RPMI8226 (cell line): Measurements from ENCODE around the gene ZNF638.
A peak's percentile ranks its signal among the peaks of the same experiment; 100 is the strongest.
"Not testable (repeated sequence)": the region's sequence is repeated elsewhere in the genome, so short reads cannot be mapped to it uniquely, and the experiment has no call there.

Source experiments
- DNase-seq: peaks from one replicate; pipeline ENCODE4 v3.0.0-alpha.2; 2015

Gene ZNF638, protein sequence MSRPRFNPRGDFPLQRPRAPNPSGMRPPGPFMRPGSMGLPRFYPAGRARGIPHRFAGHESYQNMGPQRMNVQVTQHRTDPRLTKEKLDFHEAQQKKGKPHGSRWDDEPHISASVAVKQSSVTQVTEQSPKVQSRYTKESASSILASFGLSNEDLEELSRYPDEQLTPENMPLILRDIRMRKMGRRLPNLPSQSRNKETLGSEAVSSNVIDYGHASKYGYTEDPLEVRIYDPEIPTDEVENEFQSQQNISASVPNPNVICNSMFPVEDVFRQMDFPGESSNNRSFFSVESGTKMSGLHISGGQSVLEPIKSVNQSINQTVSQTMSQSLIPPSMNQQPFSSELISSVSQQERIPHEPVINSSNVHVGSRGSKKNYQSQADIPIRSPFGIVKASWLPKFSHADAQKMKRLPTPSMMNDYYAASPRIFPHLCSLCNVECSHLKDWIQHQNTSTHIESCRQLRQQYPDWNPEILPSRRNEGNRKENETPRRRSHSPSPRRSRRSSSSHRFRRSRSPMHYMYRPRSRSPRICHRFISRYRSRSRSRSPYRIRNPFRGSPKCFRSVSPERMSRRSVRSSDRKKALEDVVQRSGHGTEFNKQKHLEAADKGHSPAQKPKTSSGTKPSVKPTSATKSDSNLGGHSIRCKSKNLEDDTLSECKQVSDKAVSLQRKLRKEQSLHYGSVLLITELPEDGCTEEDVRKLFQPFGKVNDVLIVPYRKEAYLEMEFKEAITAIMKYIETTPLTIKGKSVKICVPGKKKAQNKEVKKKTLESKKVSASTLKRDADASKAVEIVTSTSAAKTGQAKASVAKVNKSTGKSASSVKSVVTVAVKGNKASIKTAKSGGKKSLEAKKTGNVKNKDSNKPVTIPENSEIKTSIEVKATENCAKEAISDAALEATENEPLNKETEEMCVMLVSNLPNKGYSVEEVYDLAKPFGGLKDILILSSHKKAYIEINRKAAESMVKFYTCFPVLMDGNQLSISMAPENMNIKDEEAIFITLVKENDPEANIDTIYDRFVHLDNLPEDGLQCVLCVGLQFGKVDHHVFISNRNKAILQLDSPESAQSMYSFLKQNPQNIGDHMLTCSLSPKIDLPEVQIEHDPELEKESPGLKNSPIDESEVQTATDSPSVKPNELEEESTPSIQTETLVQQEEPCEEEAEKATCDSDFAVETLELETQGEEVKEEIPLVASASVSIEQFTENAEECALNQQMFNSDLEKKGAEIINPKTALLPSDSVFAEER (N-terminal part only)

DNA sequence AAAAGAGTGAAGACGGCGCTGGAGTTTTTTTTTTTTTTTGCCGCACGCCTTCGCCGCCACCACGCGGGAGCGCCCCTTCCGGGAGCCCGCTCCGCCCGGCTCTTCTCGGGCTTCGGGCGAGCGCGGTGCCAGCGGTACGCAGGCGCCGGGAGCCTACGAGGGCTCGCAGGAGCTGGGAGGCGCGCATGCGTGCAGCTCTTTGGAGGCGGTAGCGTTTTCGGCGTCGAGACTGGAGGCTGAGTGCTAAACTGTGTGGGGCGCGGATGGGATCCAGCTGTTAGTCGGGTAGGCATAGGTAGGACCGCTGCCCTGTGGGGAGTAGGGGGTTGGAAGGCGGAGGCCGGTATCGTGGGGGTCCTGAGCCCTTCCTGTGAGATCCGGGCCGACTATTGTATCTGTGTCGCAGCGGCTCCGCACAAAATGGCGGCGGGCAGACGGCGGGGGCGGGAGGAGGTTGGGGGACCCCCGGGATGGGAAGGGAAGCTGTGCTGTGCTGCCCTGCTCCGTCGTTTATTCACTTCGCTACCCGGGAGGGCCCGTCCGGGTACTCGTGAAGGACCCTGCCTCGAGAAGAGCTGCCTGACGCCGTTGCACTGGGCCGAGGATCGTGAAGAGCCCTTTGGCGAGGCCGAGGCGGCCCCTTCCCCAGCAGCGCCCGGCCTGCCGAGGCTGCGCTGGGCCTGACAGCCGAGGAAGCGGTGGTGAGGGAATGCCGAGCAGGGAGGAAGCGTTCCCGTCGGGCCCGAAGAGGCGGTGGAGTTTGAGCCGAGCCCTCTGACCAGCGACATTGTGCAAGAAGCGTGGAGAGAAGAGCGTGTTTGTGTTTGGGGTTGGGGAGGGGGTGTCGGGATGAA, at the start of gene ZNF638:
Gene ZNF638 (plus strand): TSS at position 202 of the 854 bp plus-strand sequence. CDS start 17,173 bp downstream, outside the sequence.
- peak; percentile 98 for DNase-seq

DNA sequence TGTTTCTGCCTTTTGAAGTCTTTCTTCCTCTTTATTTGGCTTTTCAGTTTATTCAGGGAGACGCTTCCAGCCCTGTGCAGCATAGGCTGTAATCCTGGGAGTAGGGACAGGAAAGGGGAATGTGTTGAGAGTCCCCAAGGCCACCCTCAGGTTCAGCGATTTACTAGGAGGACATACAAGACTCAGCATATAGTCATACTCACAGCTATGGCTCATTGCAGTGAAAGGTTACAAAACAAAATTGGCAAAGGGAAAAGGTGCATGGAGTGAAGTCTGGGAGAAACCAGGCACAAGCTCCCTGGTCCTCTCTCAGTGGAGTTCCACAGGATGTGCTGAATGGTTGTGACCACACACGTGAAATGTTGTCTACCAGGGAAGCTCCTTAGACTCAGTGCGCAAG, 49.6 kb upstream of the ZNF638 start:
- DNase-seq, result no peak

DNA sequence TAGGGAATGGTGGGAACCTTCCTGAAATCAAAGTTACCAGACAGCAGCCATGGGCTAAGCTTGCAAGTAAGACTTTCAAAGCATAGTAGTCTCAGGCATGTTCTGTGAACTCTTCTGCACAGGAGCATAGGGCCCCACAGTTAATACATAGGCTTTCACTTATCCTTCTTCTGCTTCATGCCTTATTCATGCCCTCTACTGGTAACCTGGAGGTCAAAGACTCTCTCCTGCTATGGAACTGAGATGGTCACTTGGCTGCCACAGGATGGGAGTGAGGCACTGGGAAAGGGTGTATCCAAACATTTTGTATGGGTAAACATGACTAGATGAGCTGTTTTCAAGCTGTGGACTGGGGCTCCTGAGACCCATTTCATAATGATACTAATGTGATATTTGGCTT, 49.1 kb upstream of the ZNF638 start:
- DNase-seq, result peak; percentile 39

DNA sequence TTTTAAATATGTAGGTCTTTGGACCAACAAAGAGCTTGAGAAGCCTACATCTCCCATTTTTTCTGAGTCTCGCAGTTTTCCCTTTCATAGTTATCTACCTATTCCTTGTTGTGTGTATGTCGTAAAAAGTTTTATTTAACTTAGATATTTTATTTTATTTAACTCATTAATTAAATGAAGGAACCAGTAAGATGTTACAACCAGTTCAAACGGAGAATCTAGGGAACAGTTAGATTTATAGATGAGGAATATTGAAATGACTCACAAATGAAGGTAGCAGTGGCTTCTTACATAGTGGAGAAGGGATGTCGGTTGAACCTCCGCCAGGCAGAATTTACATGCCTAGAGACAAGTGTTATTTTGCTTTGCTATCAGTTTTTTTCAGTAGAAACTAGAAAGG, 48.5 kb upstream of the ZNF638 start:
- DNase-seq, result no peak

DNA sequence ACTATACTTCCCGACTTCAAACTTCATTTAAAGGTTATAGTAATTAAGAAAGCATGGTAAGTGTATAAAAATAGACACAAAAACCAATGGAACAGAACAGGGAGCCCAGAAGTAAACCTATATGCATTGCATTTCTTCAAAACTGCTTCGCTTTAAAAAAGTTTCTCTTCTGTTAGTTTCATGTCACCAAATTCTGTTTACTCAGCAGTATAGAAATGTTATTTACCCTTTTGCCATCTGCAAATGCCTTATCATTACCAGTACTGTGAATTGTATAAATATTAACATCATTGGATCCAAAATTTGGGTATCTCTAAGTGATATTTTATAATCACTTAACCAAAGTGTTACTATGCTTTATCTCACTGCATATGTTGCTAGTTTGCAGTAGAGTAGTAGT, 45.9 kb upstream of the ZNF638 start:
- DNase-seq, result no peak

DNA sequence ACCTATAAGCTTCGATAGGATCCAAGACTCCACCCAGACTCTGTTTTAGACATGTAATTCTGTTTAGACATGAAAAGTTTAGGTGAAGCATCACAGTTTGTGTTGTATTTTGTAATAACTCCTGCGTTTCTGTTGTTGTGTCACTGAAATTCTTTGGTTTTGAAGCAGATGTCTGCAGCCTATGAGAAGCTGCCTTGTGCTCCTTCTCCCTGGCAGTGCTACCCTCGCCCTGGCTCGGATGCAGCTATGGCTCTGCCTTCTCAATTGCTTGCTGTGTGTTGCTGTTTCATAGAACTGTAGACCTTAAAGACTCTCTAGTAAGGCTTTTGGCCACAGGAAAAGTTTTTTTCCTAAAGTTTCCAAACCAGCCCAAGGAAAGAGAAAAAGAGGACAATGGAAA, 40.2 kb upstream of the ZNF638 start:
- no peak for DNase-seq

DNA sequence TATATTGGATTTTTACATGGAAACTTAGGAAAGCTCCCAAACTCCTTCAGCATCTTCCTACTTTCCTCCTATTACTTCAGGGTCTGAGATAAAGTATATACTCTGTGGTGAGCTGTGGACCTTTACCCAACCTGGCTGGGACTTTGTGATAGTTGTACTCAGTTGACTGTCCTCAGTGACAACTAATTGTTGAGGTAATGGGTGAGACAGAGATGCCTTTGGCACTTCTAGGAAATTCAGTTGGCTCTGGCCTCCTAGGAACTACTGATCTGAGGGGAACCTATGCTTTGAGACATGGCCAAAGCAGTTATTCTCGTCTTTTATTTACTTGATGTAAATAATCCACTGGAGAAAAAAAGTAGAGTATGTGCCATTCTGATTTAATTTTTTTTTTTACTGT, 39.4 kb upstream of the ZNF638 start:
- no peak for DNase-seq

DNA sequence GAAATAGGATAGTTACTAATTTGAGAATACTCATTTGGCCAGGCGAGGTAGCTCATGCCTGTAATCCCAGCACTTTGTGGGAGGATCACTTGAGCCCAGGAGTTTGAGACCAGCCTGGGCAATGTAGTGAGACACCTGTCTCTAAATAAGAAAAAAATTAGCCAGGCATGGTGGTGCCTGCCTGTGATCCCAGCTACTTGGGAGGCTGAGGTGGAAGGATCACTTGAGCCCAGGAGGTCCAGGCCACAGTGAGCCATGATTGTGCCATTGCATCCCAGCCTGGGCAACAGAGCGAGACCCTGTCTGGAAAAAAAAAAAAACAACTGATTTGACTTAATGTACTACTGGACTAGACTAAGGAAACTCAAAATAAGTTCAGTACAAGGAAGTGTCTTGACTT, 32.7 kb upstream of the ZNF638 start:
- no peak for DNase-seq

DNA sequence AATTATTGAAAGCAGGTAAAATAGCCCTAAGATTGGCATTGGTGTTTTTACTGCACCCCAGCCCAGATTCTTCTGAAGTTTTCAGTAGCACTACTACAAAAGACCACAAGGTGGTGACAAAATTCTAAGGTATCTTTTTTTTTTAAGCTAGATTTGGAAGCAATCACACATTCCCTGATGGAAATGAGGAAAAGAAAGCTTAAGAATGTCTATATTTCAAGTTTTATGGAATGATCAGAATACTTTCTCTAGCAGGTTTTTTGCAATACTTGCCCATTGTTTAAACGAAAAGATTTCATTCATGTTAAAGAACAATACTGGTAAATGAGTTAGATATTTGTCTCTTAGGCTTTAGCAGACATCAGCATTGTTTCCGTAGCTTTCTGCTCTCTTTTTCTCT, 32.1 kb upstream of the ZNF638 start:
- peak; percentile 36 for DNase-seq

DNA sequence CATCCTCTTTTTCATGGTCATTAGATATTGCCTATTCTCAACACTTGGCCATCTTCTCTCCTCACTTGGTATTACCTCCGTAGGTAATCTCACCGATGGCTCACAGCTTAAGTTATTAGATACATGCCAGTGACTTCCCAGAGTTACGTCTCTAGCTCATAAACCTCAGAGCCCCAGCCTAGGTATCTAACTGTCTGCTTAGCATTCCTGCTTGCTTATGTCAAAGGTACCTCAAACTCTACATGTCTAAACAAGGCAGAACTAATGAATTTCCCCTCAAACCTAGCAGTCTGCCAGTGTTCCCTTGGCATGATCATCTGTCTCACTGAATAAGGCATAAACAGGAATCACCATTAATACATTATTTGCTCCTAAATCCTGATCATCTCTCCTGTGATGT, 27.7 kb upstream of the ZNF638 start:
- DNase-seq, result no peak

DNA sequence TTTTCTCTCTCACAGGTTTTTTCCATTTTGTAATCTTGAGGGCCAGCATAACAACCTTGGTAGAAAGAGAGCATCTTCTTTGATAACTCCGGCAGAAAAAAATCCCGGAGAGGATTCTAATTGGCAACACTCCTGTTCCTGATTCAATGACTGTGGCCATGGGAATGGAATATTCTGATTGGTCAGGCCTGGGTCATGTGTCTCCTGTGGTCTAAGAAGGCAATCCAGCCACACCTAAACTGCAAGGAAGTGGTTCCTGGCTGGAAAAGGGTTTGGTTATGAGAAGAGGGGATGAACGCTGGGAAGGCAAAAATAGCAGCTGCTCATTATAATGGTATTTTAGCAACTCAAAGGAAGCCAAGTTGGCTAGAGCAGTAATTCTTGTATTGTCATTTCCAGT, 24.8 kb upstream of the ZNF638 start:
- DNase-seq, result no peak

DNA sequence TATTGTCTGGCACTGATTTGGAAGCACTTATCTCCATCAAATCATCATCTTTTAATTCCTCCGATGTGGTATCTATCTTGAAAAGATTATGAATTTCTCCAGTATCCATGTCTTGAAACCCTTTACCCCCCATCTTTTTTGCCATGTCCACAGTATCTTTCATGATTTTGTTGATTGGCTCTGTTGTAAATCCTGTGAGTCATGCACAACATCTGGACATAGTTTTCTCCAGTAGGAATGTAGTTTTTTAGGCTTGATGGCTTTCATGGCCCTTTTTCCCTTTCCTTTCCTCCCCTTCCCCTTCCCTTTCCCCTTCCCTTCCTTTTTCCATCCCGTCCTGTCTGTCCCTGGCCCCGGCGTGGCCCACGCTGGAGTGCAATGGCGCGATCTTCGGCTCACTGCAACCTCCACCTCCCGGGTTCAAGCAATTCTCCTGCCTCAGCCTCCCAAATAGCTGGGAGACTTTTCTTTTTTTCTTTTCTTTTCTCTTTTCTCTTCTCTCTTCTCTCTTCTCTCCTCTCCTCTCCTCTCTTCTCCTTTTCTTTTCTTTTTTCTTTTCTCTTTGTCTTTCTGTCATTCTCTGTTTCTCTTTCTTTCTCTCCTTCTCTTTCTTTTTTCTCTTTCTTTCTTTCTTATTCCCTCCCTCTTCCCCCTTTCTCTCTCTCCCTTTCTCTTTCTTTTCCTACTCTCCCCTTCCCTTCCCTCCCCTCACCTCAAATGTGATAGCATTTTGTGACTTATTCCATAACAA, 18.4 kb upstream of the ZNF638 start:
- DNase-seq, result no peak

DNA sequence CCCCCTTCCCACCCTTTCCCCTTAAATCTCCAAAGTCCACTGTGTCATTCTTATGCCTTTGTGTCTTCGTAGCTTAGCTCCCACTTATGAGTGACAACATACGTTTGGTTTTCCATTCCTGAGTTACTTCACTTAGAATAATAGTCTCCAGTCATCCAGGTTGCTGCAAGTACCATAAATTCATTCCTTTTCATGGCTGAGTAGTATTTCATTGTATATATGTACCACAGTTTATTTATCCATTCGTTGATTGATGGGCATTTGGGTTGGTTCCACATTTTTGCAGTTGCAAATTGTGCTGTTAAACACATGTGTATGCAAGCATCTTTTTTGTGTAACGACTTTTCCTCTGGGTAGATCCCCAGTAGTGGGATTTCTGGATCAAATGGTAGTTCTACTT, 14.5 kb upstream of the ZNF638 start:
- no peak for DNase-seq

DNA sequence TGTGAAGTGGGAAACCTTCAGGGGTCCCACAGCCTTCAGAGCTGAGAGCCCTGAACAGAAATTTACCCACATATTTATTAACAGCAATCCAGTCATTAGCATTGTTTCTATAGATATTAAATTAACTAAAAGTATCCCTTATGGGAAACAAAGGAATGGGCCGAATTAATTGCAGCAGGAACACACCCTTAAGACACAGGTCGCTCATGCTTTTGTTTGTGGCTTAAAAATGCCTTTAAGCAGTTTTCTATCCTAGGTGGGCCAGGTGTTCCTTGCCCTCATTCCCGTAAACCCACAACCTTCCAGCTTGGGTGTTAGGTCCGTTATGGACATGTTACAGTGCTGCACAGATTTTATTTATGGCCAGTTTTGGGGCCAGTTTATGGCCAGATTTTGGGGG, 13.7 kb upstream of the ZNF638 start:
- not testable (repeated sequence) for DNase-seq

DNA sequence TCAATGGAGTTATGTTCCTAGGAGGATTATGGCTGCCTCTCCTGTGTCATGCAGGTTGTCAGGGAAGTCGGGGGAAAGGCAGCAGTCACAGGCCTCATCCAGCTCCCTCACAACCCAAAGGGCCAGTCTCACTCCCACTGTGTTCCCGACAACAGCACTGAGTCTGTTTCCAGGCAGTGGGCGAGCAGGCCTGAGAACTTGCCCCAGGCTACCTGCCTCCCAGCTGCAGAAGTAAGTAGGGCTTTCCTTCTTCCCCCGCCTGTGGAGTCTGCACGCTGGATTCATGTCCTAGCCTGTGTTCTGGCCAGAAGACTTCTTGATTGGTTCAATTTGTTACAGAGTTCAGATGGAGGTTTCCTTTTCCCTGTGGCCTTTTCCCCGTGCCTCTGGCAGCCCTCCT, 8.2 kb upstream of the ZNF638 start:
- no peak for DNase-seq

DNA sequence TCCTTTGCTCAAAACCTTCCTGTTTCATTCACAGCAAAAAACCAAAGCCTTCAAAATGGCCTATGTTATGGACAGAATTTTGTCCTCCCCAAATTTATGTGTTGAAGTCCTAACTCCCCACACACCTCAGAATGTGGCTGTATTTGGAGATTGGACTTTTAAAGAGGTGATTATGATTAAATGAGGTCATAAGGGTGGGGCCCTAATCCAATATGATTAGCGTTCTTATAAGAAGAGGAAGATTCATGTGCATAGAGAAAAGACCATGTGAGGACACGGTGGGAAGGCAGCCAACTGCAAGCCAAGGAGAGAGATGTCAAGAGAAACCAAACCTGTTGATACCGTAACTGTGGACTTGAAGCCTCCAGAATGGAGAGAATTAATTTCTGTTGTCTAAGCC, 4.6 kb upstream of the ZNF638 start:
- DNase-seq, result no peak

DNA sequence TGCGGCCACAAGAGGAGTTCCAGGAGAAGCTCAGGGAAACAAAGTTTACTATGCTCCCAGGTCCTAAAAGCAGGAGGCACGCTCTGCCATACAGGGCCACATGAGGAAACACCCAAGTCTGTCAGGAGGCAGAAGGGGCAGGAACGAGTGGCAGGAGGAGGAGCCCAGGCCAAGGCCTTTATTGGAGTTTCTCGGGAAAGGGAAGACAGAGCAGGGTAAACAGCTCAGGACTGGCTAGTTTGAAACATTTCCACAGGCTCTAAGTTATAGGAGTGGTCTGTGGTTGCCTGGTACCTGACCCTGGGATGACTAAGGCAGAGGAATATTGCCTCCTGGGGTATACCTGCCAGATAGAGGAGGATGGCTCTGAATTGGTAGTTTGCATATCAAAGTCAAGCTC, 3.7 kb upstream of the ZNF638 start:
- no peak for DNase-seq

DNA sequence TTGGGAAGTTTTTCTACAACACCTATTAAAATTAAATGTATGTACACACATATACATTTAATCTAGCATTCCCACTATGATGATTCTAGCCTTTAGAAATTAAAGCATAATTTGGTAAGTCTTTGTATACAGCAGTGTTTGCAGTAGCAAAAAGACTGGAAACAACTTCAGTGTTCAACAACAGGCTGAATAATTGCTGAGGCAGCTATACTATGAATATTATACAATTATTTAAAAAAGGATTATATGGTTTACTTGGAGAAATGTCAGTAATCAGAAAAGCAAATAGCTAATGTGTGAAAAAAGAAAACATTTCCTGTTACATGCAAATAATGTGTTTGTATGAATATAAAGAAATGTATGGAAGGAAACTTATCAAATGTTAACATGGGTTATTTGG, 1.4 kb upstream of the ZNF638 start:
- DNase-seq, result no peak

DNA sequence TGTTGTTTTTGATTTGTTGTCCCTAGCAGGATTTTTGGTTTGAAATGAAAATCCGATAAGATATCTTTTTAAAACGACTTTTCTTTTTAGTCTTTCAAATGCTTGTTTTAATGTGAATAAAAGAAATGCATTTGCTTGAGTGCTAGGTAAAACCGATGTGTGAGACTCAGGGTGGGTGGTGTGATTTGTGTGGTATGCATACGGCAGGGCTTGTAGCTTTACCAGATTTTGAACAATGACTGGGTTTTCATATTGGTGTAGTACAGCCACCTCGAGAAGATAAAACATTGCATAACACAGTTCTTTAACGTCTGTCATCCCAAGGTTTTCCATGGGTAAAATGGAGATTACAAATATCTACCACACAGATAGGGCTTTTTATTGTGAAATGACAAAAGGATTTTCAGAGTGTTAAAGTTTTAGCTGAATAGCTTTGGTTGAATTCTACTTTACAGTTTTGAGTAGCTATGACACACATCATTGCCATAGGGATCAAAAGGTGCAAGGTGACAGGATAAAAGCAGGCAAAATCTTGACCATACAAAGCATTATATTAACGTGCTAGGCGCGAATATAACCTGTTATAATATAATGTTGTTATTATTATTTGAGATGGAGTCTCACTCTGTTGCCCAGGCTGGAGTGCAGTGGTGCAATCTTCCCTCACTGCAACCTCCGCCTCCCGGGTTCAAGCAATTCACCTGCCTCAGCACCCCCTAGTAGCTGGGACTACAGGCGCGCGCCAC, 824 bp upstream of the ZNF638 start:
- DNase-seq, result no peak

DNA sequence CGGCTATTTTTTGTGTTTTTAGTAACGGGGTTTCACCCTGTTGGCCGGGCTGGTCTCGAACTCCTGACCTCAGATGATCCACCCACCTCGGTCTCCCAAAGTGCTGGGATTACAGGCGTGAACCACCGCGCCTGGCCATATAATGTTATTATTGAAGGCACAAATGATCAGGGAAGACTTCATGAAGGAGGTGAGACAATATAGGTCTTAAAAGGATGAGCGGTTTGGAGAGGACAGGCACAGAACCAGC, 326 bp upstream of the ZNF638 start:
- DNase-seq, result not testable (repeated sequence)

DNA sequence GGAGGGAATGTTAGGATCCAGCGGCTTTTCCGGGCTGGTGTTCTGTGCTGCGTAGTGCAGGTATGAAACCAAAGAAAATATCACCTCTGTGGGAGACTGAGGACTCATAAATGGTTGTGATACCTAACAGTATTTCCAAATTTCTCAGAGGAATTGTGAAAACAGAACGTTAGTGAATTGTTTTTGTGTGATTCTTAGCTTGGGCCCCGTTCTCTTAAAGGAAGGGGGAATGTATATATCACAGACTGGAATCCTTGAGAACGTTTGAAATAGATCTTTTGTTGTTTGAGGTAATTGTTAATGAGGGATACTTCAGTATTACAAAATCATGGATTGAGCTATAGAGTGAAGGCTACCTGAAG, 834 bp downstream of the ZNF638 start:
- peak; percentile 8 for DNase-seq
